ENCODE measurements around the gene AGO3. TPM values are rescaled to one million over a fixed set of nuclear protein-coding genes. Genes with fewer than 3 reads are reported as not detected.
"Not testable (repeated sequence)": the region's sequence is repeated elsewhere in the genome, so short reads cannot be mapped to it uniquely, and the experiment has no call there.

AGO3 gene
- 12.1 TPM for total RNA-seq

- ATAC-seq, result peak; percentile 91
Observed at GRCh38 chr1:35930593-35931445, at the start of gene AGO3. Gene AGO3 (plus strand): TSS chr1:35931105. CDS start chr1:35931427, 322 bp downstream.

DNA sequence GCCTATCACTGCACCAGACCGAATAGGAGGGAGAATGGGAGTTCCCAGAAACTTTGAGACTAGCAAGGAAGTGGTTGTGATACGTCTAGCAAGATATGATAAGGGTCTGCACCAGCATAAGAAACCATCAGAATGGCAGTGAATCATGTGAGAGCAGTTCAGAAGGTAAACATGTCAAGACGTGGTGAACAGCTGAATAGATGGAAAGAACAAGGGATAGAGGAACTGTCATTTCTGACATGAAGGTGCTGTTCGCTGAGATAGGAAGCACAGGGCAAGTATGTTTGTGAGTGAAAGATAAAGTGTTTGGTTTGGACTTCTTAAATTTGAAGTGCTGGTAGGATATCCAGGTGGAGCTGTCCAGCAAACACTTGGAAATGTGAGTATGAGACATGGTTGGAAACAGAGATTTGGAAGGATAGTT lies 49.0 kb upstream of the AGO3 start:
- ATAC-seq, result no peak

GRCh38 chr1:35882586-35882944 lies 48.3 kb upstream of the AGO3 start:
- no peak for ATAC-seq

DNA sequence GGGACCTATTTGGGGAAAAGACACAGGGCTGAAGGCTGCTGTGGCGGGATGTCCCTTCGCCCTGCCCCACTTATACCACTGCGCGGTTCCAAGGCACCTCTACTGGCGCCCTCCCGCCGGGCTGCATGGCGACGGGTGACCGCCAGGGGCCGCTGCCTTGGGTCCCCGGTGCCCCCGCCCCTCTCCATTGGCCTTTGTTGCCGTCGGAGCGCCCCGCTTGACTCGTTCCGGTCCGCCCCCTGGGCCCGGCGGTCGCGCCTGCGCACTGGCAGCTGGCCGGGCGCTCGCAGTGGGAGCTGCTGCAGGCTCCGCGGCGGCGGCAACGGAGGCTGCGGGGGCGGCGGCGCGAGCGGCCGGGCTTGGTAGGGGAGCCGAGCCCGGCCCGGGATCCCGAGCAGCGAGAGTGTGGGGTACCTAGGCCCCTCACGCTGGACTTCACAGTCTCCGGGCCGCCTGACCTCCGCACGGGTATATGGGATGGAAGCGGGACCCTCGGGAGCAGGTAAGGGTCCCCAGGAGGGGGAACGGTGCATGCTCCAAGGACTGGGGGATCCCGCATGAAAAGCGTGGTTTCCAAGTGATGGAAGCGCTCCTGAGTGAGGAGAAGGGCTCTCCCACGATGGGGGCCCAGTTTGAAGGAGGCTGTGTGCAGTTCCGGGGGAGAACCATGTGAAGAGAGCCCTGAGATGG lies 47.8 kb upstream of the AGO3 start, which contains the start of gene AGO1:
Gene AGO1, plus strand, starts transcription at position 265 of the 690 bp plus-strand sequence. Its CDS starts 213 bp downstream, at position 478.
- ATAC-seq, result peak; percentile 98

GRCh38 chr1:35883635-35884101 lies 47.2 kb upstream of the AGO3 start:
- ATAC-seq, result peak; percentile 34

DNA sequence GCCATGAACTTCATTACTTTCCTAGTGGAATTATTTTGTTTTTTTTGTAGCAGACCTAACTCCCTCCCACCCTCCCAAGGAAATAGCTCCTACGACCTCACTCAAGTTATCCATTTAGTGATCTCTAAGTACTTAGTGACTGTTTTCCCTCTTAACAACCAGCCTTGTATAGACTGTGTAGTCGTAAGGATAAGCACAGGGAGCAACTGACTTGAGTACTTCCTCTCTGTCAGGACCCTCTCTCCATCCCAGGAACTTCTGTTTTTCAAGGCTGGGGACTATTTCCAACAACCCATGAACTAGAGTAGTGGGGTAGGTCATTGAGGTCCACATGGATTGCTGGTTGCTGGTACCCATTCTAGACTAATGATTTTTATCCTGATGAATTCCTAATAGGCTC lies 46.0 kb upstream of the AGO3 start:
- no peak for ATAC-seq

GRCh38 chr1:35885961-35886558 lies 44.8 kb upstream of the AGO3 start:
- ATAC-seq, result no peak

- no peak for ATAC-seq
Observed at GRCh38 chr1:35886577-35887431, 44.1 kb upstream of the AGO3 start.

- ATAC-seq, result no peak
Observed at GRCh38 chr1:35887508-35887907, 43.4 kb upstream of the AGO3 start.

DNA sequence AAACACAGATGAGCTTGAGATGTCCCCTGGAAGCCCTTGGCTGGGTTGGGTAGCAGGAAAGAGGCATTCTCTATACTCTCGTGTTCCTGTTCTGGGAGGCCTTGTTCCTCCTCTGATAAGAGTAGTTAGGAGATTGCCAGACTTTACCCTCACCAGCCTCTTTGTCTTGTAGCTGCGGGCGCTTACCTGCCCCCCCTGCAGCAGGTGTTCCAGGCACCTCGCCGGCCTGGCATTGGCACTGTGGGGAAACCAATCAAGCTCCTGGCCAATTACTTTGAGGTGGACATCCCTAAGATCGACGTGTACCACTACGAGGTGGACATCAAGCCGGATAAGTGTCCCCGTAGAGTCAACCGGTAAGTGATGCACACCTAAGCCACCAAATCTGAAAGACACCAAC lies 42.6 kb upstream of the AGO3 start:
- ATAC-seq, result no peak

- ATAC-seq, result not testable (repeated sequence)
Observed at GRCh38 chr1:35888981-35889380, 41.9 kb upstream of the AGO3 start.

DNA sequence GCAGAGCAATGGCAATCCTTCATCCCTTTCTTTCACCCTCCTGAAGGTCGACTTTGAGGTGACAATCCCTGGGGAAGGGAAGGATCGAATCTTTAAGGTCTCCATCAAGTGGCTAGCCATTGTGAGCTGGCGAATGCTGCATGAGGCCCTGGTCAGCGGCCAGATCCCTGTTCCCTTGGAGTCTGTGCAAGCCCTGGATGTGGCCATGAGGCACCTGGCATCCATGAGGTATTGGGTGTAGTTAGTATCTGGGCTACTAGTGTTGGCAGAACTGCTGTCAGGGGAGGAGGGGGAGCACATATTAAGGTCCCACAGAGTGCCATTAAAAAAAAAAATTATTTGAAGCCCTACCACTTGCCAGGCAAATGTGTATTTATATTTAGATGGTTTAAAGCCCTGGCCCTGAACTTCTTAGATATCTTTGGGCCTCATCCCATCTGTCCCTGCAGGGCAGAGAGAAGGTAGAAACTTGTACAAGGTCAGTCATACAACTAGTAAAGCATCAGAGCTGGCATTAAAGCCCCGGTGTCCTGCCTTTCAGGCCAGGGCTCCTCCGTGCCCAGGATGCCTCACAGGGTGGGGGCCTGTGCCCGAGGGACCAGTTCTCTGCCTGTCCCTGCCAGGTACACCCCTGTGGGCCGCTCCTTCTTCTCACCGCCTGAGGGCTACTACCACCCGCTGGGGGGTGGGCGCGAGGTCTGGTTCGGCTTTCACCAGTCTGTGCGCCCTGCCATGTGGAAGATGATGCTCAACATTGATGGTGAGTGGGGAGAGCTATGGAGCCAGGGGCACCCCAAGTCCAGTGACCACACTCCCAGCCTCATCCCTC lies 37.6 kb upstream of the AGO3 start:
- peak; percentile 21 for ATAC-seq

- ATAC-seq, result peak; percentile 54
Observed at GRCh38 chr1:35894183-35894582, 36.7 kb upstream of the AGO3 start.

- ATAC-seq, result no peak
Observed at GRCh38 chr1:35894656-35895055, 36.2 kb upstream of the AGO3 start.

GRCh38 chr1:35899941-35900340 lies 31.0 kb upstream of the AGO3 start:
- no peak for ATAC-seq

GRCh38 chr1:35901235-35901634 lies 29.7 kb upstream of the AGO3 start:
- ATAC-seq, result no peak

DNA sequence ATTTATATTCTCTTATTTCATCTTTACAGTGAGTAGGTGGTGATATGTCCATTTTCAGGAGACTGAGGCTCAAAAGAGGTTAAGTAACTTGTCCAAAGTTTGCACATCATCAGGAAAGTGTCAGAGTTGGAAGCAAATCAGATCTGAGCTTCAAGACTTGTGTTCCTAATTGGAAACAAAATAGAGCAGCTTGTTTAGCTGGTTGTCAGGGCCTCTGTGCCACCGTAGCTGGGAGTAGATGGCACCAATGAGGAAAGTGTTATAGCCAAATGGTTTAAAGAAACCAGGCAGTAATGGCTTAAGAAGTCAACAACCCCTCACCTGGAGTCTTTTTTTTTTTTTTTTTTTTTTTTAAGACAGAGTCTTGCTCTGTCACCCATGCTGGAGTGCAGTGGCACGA lies 28.2 kb upstream of the AGO3 start:
- no peak for ATAC-seq

DNA sequence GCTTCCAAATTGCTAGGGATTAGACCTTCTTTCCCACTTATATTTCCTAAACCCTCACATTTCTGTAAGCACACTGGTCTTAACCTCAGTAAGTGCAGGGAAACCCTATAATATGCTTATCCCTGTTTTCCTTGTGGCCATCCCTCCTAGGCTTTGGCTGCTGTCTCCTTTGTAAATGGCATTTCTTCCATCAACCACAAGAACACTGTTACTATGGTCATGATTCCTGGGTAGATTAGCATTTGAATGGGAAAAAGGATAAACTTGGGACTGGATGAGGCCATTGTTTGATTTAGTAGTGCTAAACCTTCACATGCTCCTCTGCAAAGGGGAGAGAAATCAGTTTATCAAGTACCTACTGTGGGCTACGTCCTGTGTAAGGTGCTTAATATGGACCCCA lies 16.2 kb upstream of the AGO3 start:
- no peak for ATAC-seq

GRCh38 chr1:35915693-35916092 lies 15.2 kb upstream of the AGO3 start:
- no peak for ATAC-seq

DNA sequence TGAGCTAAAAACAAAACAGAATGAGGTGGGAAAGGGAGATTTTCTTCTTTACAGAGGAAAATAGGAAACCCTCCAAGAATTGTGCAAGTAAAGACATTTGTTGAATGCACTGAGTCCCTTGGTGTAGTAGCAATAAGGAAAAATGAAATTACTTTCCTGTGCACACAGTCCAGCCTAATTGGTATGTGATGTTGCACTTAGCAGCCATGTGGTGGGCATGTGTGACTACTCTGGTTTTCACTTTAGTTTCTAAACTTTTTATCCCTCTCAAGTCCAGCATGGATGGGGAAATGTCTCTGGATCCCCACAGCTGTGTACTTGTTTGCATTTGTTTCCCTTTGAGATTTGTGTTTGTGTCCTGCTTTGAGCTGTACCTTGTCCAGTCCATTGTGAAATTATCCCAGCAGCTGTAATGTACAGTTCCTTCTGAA lies 7.1 kb upstream of the AGO3 start:
- ATAC-seq, result no peak

GRCh38 chr1:35924838-35925237 lies 6.1 kb upstream of the AGO3 start:
- ATAC-seq, result no peak

Data from esophagus mucosa (tissue), 1 donor.